Mesendoderm (in vitro differentiated cells): ENCODE results near the gene ZNF280B.

Experiments used
- DNase-seq: peaks from one replicate; pipeline ENCODE4 v3.0.0; 2013
- H2AK5ac ChIP-seq: 2 replicates; pipeline ENCODE4 v1.6.1; 2013; ENCODE audit warnings: low read length, inconsistent platforms
- H2BK120ac ChIP-seq: 2 replicates; pipeline ENCODE4 v1.6.1; 2013; ENCODE audit warnings: low read depth, mild to moderate bottlenecking, low read length, moderate library complexity, mixed read lengths
- H2BK15ac ChIP-seq: replicated peaks from 2 replicates; pipeline ENCODE4 v1.6.1; 2013; ENCODE audit warnings: low read depth, mild to moderate bottlenecking, moderate library complexity
- H2BK5ac ChIP-seq: 2 replicates; pipeline ENCODE4 v1.6.1; 2013; ENCODE audit warnings: low read length, inconsistent platforms
- H3K18ac ChIP-seq: 2 replicates; pipeline ENCODE4 v1.6.1; 2013; ENCODE audit warnings: mild to moderate bottlenecking, low read length, mixed read lengths
- H3K23ac ChIP-seq: one replicate; pipeline ENCODE4 v1.6.1; 2013; ENCODE audit warnings: low read length
- H3K27ac ChIP-seq: 2 replicates; pipeline ENCODE4 v1.5.1; 2013; ENCODE audit warnings: low read depth, mild to moderate bottlenecking, inconsistent platforms, low read length, moderate library complexity
- H3K27me3 ChIP-seq: 2 replicates; pipeline ENCODE4 v1.6.1; 2013; ENCODE audit warnings: low read length, control low read depth, mild to moderate bottlenecking, inconsistent platforms; ENCODE audit not compliant: insufficient read depth, poor library complexity
- H3K36me3 ChIP-seq: 2 replicates; pipeline ENCODE4 v1.6.1; 2013; ENCODE audit warnings: low read length, inconsistent platforms; ENCODE audit not compliant: control insufficient read depth, insufficient read depth
- H3K4ac ChIP-seq: one replicate; pipeline ENCODE4 v1.6.1; 2013; ENCODE audit warnings: low read depth, mild to moderate bottlenecking, low read length, moderate library complexity
- H3K4me1 ChIP-seq: 2 replicates; pipeline ENCODE4 v1.6.1; 2013; ENCODE audit warnings: low read depth, low read length, inconsistent platforms; ENCODE audit not compliant: control insufficient read depth
- H3K4me2 ChIP-seq: 2 replicates; pipeline ENCODE4 v1.6.1; 2013; ENCODE audit warnings: low read length
- H3K4me3 ChIP-seq: 2 replicates; pipeline ENCODE4 v1.5.1; 2013; ENCODE audit warnings: mild to moderate bottlenecking, low read length
- H3K56ac ChIP-seq: one replicate; pipeline ENCODE4 v1.6.1; 2013; ENCODE audit warnings: low read length
- H3K79me1 ChIP-seq: 2 replicates; pipeline ENCODE4 v1.6.1; 2013; ENCODE audit warnings: low read length, inconsistent platforms
- H3K79me2 ChIP-seq: 2 replicates; pipeline ENCODE4 v1.6.1; 2013; ENCODE audit warnings: mild to moderate bottlenecking, low read length; ENCODE audit not compliant: control insufficient read depth, insufficient read depth
- H3K9ac ChIP-seq: 2 replicates; pipeline ENCODE4 v1.6.1; 2013; ENCODE audit warnings: low read length, inconsistent platforms
- H4K5ac ChIP-seq: one replicate; pipeline ENCODE4 v1.6.1; 2013; ENCODE audit warnings: low read length
- H4K8ac ChIP-seq: one replicate; pipeline ENCODE4 v1.6.1; 2013; ENCODE audit warnings: low read depth, mild to moderate bottlenecking, control low read depth, low read length, moderate library complexity
- WGBS: extraction: QIAGEN DNeasy Blood & Tissue Kit; methylation state at CpG from one replicate; pipeline ENCODE4 v1.1.7; 2013; ENCODE audit warnings: low lambda C conversion rate, missing lambda C conversion rate; ENCODE audit not compliant: insufficient coverage; ENCODE audit errors: extremely low coverage; 5-methylcytosine and 5-hydroxymethylcytosine counted together

ZNF280B gene

GRCh38 chr22:22484023-22484422, 24.5 kb downstream of the ZNF280B start:
- Histone ChIP-seq H3K27ac (no peak overlapping the region), H3K79me1 (no peaks in the 10 kb centered on the region), H3K4me3 (no peak overlapping the region), H2BK5ac (no peak overlapping the region), H2AK5ac (no peak overlapping the region), H3K4me1 (no peaks in the 10 kb centered on the region), H2BK15ac (no peak overlapping the region), H3K4me2 (no peak overlapping the region), H3K23ac (no peak overlapping the region), H4K5ac (no peak overlapping the region), H3K27me3 (no peaks in the 10 kb centered on the region), H2BK120ac (no peak overlapping the region), H3K4ac (no peak overlapping the region), H3K56ac (no peak overlapping the region), H3K18ac (no peak overlapping the region), H4K8ac (no peak overlapping the region), H3K36me3 (peaks cover 2% of the 10 kb centered on the region), H3K9ac (no peak overlapping the region), H3K79me2 (no peaks in the 10 kb centered on the region)
- DNase-seq, result no peak
- no CpG with 5 or more reads among the region's 11 CpGs for WGBS

- Histone ChIP-seq H2BK5ac (no peak overlapping the region), H2BK120ac (no peak overlapping the region), H3K4ac (no peak overlapping the region), H3K4me3 (no peak overlapping the region), H4K5ac (no peak overlapping the region), H3K56ac (no peak overlapping the region), H3K79me2 (no peaks in the 10 kb centered on the region), H4K8ac (no peak overlapping the region), H3K79me1 (no peaks in the 10 kb centered on the region), H2BK15ac (no peak overlapping the region), H2AK5ac (no peak overlapping the region), H3K36me3 (no peaks in the 10 kb centered on the region), H3K18ac (no peak overlapping the region), H3K4me2 (no peak overlapping the region), H3K23ac (no peak overlapping the region), H3K27me3 (no peaks in the 10 kb centered on the region), H3K27ac (no peak overlapping the region), H3K9ac (no peak overlapping the region), H3K4me1 (no peaks in the 10 kb centered on the region)
- no peak for DNase-seq
- WGBS, result no CpG with 5 or more reads among the region's 2 CpGs
These were observed 27.6 kb downstream of the ZNF280B start for GRCh38 chr22:22480940-22481339.

GRCh38 chr22:22479999-22480532, 28.5 kb downstream of the ZNF280B start:
- Histone ChIP-seq H4K8ac (no peak overlapping the region), H3K18ac (no peak overlapping the region), H2BK5ac (no peak overlapping the region), H3K79me1 (no peaks in the 10 kb centered on the region), H3K4me3 (no peak overlapping the region), H3K9ac (no peak overlapping the region), H3K36me3 (no peaks in the 10 kb centered on the region), H4K5ac (no peak overlapping the region), H2AK5ac (no peak overlapping the region), H3K79me2 (no peaks in the 10 kb centered on the region), H3K27ac (no peak overlapping the region), H2BK15ac (no peak overlapping the region), H3K4ac (no peak overlapping the region), H3K23ac (no peak overlapping the region), H3K4me2 (no peak overlapping the region), H3K27me3 (no peaks in the 10 kb centered on the region), H2BK120ac (no peak overlapping the region), H3K4me1 (no peaks in the 10 kb centered on the region), H3K56ac (no peak overlapping the region)
- WGBS, result no CpG with 5 or more reads among the region's 5 CpGs
- DNase-seq, result no peak

- Histone ChIP-seq H3K23ac (no peak overlapping the region), H4K8ac (no peak overlapping the region), H3K18ac (no peak overlapping the region), H2AK5ac (no peak overlapping the region), H3K79me2 (no peaks in the 10 kb centered on the region), H2BK5ac (no peak overlapping the region), H3K9ac (no peak overlapping the region), H2BK15ac (no peak overlapping the region), H3K27ac (no peak overlapping the region), H3K4ac (no peak overlapping the region), H3K36me3 (no peaks in the 10 kb centered on the region), H3K4me1 (no peaks in the 10 kb centered on the region), H3K27me3 (no peaks in the 10 kb centered on the region), H3K4me3 (no peak overlapping the region), H2BK120ac (no peak overlapping the region), H4K5ac (no peak overlapping the region), H3K56ac (no peak overlapping the region), H3K4me2 (no peak overlapping the region), H3K79me1 (no peaks in the 10 kb centered on the region)
- no peak for DNase-seq
- no CpG with 5 or more reads among the region's 2 CpGs for WGBS
These were observed 29.4 kb downstream of the ZNF280B start for GRCh38 chr22:22479116-22479515.

- H3K79me2 ChIP-seq, result no peaks in the 10 kb centered on the region
- no peak overlapping the region for H3K4me3 ChIP-seq
- no peak overlapping the region for H3K4me2 ChIP-seq
- no peaks in the 10 kb centered on the region for H3K79me1 ChIP-seq
- H4K8ac ChIP-seq, result no peak overlapping the region
- no peak overlapping the region for H3K27ac ChIP-seq
- no peak overlapping the region for H2AK5ac ChIP-seq
- no peak overlapping the region for H3K18ac ChIP-seq
- no peaks in the 10 kb centered on the region for H3K4me1 ChIP-seq
- H3K4ac ChIP-seq, result no peak overlapping the region
- H3K27me3 ChIP-seq, result no peaks in the 10 kb centered on the region
- no peak overlapping the region for H3K23ac ChIP-seq
- H3K9ac ChIP-seq, result no peak overlapping the region
- DNase-seq, result no peak
- H3K36me3 ChIP-seq, result no peaks in the 10 kb centered on the region
- H2BK5ac ChIP-seq, result no peak overlapping the region
- no peak overlapping the region for H4K5ac ChIP-seq
- no peak overlapping the region for H2BK120ac ChIP-seq
- no peak overlapping the region for H2BK15ac ChIP-seq
- H3K56ac ChIP-seq, result no peak overlapping the region
These were observed 30.1 kb downstream of the ZNF280B start for GRCh38 chr22:22478470-22478869.

- Histone ChIP-seq H2BK15ac (no peak overlapping the region), H4K8ac (no peak overlapping the region), H3K23ac (no peak overlapping the region), H3K4me2 (no peak overlapping the region), H2BK120ac (no peak overlapping the region), H3K4ac (no peak overlapping the region), H4K5ac (no peak overlapping the region), H3K79me1 (no peaks in the 10 kb centered on the region), H3K36me3 (no peaks in the 10 kb centered on the region), H3K27ac (no peak overlapping the region), H3K4me3 (no peak overlapping the region), H3K4me1 (no peaks in the 10 kb centered on the region), H3K27me3 (no peaks in the 10 kb centered on the region), H3K56ac (no peak overlapping the region), H2BK5ac (no peak overlapping the region), H2AK5ac (no peak overlapping the region), H3K79me2 (no peaks in the 10 kb centered on the region), H3K9ac (no peak overlapping the region), H3K18ac (no peak overlapping the region)
- no CpG with 5 or more reads among the region's 2 CpGs for WGBS
- peak; percentile 8 for DNase-seq
These were observed 33.8 kb downstream of the ZNF280B start for GRCh38 chr22:22474733-22475132.
